GM04504 (cell line): ENCODE measurements around the gene MTF2.
"Not testable (repeated sequence)": the region's sequence is repeated elsewhere in the genome, so short reads cannot be mapped to it uniquely, and the experiment has no call there.

Experiments used
- DNase-seq: peaks from one replicate; pipeline ENCODE4 v3.0.0-alpha.2; 2012; ENCODE audit warnings: low read depth

The MTF2 gene

DNA sequence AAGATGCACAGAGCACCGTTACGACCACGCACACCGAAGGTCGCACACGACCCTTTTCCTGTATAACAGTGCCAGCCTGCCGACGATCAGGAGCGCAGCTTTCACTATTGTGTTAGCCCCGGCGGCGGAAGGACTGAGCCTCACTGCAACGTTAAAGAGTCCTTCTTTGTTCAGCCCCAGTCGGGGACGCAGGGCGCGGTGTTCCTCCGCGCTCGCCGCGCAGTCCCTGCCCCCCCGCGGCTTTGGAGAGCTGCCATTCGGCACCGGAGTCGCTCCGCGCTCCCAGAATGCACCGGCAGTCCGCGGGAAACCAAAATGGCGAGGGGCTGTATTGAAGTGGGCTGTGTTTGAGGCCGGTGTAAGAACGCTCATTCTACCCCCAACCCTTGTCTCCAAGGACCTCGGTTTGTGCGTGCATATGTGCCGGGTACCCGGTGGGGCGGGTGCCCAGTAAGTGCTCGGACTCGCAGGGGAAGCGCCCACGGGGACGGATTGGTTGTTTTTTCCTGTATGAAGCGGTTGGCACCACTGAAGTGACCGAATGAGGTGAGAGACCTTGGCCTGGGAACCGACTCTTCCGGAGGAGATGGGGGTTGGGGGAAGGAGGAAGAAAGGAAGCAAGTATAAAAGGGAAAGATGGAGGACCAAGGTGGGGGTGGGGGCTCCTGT, at the start of gene MTF2:
Gene MTF2 (plus strand): TSS at position 298 of the 669 bp plus-strand sequence. CDS start 244 bp downstream, at position 542.
- DNase-seq, result peak; percentile 92

- no peak for DNase-seq
Measured at GRCh38 chr1:93029317-93029716, 49.8 kb upstream of the MTF2 start.

DNA sequence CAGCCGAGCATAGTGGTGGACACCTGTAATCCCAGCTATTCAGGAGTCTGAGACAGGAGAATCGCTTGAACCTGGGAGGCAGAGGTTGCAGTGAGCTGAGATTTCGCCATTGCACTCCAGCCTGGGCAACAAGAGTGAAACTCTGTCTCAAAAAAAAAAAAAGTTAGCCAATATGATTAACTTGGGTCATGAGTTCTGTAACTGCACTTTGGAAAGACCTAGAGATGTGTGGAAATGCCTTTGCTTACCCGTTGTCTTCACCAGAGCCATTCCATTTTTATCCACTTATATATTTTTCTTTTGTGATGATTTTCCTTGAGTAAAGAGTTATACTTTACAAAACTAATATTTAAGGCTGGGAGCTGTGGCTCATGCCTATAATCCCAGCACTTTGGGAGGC, 48.9 kb upstream of the MTF2 start:
- DNase-seq, result not testable (repeated sequence)

DNA sequence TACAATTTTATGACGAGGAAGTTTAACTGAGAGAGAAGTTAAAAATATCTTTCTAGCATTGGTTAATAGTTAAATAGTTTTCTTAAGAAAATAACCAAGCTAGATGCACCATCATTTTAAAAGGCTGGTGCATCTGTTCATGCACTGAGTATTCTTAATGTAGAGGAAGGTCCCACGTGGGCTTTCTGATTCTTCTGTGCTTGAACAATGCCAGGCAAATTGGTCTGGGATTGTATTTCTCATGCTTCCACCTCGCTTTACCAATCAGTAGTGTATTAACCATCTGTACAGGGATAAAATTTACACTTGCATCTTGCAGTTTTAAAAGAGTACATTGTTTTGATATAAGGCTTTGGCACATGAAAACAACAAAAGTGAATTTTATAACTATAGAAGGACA, 47.4 kb upstream of the MTF2 start:
- no peak for DNase-seq

GRCh38 chr1:93033029-93033428, 46.1 kb upstream of the MTF2 start:
- DNase-seq, result no peak

GRCh38 chr1:93033785-93034184, 45.3 kb upstream of the MTF2 start:
- DNase-seq, result no peak

DNA sequence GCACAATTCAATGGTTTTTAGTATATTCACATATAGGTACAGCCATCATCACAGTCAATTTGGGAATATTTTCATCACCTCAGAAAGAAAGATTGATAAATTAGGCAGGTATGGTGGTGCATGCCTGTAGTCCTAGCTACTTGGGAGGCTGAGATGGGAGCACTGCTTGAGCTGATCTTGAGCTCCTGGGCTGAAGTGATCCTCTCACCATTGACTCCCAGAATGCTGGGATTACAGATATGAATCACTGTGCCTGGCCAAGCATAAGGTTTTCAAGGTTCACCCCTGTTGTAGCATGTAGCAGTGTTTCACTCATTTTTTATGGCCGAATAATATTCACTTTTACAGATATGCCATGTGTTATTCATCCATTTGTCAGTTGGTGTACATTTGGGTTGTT, 44.7 kb upstream of the MTF2 start:
- no peak for DNase-seq

- DNase-seq, result no peak
Measured at GRCh38 chr1:93036672-93037071, 42.4 kb upstream of the MTF2 start.

DNA sequence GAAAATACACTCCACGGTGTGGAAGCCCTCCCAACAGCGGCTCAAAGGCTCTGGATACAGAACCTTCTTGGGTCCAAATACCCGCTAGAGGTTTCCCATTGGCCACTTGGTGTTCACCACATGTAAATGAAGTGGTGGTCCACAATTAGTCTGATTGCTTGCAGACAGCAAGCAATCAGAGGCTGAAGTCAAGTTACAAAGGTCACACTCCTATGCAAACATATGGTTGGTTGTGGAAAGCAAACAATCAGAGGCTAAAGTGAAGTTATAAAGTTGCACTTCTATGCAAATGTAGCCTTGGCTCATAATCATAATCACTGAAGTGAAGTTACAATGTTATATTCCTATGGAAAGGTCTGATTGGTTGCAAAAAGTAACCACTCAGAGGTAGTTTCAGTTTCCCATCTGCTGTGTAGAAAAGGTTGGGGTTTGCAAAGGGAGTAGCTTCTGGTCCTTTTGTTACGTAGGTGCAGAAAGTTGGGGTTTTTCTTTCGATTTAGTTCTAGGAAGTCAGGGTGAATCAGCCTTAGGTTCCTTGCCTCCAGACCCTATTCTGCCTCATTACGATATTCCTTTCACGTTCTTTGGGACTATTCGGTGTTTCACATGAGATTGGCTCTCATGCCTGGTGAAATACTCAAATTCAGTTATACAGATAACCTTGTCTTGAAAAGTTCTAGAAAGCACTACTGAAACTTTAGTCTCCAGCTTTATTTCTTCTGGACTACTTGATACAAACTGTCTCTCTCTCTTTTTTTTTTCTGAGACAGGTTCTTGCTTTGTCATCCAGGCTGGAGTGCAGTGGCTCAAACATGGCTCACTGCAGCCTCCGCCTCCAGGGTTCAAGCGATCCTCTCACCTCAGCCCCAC, 36.7 kb upstream of the MTF2 start:
- no peak for DNase-seq

GRCh38 chr1:93043057-93043557, 36.0 kb upstream of the MTF2 start:
- no peak for DNase-seq

DNA sequence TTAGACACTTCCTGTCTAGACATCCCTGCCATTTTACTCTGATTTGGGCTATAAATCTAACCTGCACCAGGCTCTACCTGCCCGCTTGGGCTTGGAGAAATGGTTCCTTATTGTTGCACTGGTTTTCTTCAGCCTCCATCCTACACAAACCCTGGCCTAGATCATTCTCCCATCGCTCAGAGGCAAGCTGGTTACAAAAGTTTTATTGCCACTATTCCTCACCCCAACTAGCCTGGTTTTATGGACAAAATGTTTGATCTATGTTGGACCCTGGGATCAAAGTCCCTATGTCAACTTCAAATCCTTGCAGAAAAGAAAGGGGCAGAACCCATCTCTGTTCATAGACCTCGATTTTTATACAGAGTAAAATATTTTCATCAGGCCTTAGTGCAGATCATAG, 31.5 kb upstream of the MTF2 start:
- DNase-seq, result no peak

GRCh38 chr1:93051961-93052360, 27.1 kb upstream of the MTF2 start:
- no peak for DNase-seq

DNA sequence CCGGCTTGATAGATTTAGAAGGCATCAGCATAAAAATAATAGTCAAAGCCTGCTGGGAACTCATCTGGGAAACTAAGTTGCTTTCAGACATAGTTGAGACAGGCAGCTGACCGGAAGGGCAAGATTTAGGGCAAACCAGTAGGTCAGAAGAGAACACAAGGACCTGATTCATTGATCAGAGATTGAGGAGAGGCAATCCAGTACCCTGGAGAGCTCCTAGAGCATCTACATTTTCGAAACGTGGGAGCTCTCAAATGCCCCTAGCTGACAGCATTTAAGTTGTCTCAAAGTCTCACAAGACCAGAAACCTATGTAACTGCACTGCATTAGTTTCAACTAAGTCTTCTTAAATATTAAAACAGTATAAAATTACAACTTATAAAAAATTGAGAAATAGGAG, 22.9 kb upstream of the MTF2 start:
- no peak for DNase-seq

DNA sequence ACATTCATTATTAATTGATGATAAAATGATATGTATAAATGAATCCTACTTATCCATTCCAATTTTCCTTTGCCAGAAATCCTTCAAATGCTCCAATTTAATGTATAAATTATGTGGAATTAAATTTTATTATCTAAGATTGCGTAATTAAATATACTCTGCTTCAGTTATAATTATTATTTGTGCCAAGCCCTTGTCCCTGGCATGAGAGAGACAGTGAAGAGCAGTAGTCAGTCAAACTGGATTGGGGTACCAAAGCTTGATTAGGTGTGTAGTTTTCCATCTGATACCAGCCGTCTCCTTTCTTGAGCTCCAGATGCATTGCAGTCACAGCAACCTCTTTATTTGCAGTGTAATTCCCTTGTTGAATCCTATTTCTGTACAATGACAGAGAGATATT, 22.4 kb upstream of the MTF2 start:
- no peak for DNase-seq

DNA sequence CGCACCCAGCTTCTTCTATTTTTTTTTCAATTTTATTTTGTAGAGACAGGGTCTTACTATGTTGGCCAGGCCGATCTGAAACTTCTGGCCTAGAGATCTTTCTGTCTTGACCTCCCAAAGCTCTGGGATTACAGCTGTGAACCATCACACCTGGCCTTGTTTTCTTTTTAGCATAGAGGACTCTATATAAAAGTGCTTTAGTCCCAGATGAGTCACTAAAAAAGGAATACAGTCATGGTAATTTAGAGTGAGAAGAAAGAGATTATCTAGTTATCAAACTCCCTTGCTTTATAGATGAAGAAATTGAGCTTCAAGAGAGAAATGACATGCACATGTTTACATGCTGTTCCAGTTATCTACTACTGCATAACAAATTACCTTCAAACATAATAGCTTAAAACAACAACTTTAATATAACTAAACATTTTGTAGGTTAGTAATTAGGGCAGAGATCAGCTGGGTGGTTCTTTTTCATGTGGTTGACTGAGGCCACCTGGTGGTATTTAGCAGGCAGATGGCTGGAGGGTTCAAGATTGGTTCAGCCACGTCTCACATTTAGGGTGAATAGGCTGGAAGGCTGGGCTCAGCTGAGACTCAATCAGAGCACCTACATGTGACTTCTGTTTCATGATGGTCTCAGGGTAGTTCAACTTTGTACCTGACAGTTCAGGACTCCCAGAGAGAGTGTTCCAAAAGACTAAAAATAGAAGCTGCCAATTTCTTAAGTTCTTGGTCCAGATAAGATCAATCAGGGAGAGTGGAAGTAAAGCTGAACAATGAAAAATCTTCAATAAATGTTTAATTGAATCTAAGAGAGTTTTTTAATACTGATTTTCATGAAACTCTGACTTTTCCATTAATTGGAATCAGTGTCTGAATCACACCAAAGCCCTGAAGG, 16.9 kb upstream of the MTF2 start:
- DNase-seq, result no peak

DNA sequence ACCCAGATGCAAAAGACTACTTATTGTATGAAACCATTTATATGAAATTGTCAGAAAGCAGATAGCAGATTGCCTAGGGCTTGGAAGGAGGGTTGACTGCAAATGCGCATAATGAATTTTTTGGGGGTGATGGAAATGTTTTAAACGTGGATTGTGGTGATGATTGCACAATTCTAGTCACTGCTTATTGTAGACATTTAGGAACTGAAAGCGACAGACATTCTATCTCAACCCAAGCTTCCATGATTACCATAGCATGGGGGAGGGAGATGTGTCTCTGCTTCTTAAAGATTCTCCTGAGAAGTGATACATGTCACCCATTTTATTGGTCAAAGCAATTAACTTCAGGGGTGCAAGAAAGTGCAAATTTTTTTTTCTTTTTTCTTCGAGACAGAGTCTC, 2.8 kb upstream of the MTF2 start:
- DNase-seq, result no peak

- DNase-seq, result no peak
Measured at GRCh38 chr1:93078203-93078602, 880 bp upstream of the MTF2 start.

- DNase-seq, result no peak
Measured at GRCh38 chr1:93078638-93078985, 471 bp upstream of the MTF2 start.

DNA sequence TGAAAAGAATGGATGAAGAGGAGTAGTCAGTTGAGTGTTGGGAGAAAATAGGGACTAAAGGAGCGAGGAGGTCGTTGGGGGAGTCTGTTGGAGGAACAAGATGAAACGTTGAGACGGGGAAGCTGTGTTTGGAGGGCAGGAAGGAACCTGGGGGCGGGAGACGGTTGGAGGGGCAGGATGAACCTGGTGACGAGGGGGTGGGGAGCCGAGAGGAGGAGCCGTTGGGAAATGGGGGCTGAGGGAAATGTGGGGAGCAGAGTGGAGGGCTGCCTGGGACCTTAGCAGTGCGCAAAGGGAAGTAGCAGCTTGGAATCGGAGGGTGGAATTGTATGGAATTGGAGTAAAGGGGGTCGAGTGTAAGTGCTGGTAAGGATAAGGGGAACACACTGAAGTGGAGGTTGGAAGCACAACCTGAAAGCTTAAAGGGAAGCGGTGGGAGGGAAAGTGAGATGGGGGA, 630 bp downstream of the MTF2 start:
- no peak for DNase-seq

DNA sequence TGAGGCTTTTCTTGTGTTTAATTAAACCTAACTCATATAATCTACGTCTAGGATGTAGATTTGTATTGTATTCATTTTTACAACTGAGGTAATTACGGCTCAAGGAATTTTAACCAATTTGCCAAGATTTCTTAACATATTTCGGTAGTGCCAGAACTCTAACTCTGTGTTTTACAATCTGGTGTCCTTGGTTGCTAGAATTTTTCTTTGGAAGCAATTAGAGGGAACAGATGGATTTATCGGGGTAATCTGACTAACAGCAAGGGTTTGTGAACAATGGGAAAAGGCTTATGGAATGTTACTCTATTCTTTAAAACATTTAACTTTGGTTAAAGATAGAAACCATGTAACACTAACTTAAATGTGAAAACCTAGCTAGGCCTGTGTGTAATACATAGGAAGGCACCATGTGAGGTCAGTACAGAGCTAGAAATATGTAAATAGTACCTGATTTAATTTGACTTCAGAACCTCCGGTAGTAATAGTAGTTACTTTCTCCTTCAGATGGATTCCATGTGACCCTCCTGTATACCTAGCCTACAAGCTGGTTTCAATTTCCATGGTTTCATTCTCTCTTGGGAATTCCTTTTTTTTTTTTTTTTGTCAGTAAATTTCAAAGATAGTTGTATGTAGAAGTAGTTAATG, 1.2 kb downstream of the MTF2 start:
- peak; percentile 33 for DNase-seq

- peak; percentile 48 for DNase-seq
Measured at GRCh38 chr1:93081716-93082115, 2.6 kb downstream of the MTF2 start.

DNA sequence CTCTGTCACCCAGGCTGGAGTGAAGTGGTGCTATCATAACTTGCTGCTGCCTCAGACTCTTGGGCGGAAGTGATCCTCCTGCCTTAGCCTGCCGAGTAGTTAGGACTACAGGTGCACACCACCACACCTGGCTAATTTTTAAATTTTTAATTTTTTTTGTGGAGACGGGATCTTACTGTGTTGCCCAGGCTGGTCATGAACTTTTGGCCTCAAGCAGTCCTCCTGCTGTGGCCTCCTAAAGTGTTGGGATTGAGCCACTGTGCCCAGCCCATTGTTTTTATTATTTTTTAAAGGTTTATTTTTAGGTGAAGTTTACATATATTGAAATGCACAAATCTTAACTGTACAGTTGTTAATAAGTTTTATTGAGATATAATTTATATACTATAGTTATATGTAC, 3.2 kb downstream of the MTF2 start:
- no peak for DNase-seq
